HepG2 (cell line): ENCODE results near the gene SLC38A3. TPM values are rescaled to one million over a fixed set of nuclear protein-coding genes. Genes with fewer than 3 reads are reported as not detected.

Source experiments
- CAMTA2 ChIP-seq: sonication (generic); formaldehyde crosslinking; IDR thresholded peaks from 2 replicates; pipeline ENCODE4 v1.4.0; 2020; ENCODE audit warnings: mild to moderate bottlenecking, missing genetic modification reagents, borderline replicate concordance
- JUN ChIP-seq: sonication (generic); formaldehyde crosslinking; IDR thresholded peaks from 2 replicates; pipeline ENCODE4 v1.4.0; 2020; ENCODE audit warnings: mild to moderate bottlenecking, missing genetic modification reagents
- KDM2A ChIP-seq: sonication (generic); formaldehyde crosslinking; IDR thresholded peaks from 2 replicates; pipeline ENCODE4 v1.4.0; 2020; ENCODE audit warnings: low read depth, missing genetic modification reagents, borderline replicate concordance
- MXD4 ChIP-seq: IDR thresholded peaks from 2 replicates; pipeline ENCODE4 v1.6.1; 2016; ENCODE audit warnings: mild to moderate bottlenecking, missing biosample characterization, missing genetic modification reagents
- MZF1 ChIP-seq: sonication (generic); formaldehyde crosslinking; IDR thresholded peaks from 2 replicates; pipeline ENCODE4 v1.8.1; 2023; ENCODE audit warnings: mild to moderate bottlenecking, missing genetic modification reagents, borderline replicate concordance
- NFYC ChIP-seq: IDR thresholded peaks from 2 replicates; pipeline ENCODE4 v1.6.1; 2016; ENCODE audit warnings: missing genetic modification reagents, missing compliant biosample characterization
- PITX1 ChIP-seq: sonication (generic); formaldehyde crosslinking; IDR thresholded peaks from 2 replicates; pipeline ENCODE4 v1.5.1; 2020; ENCODE audit warnings: mild to moderate bottlenecking, missing genetic modification reagents
- SMAD3 ChIP-seq: sonication (generic); formaldehyde crosslinking; IDR thresholded peaks from 2 replicates; pipeline ENCODE4 v1.4.0; 2020; ENCODE audit warnings: missing genetic modification reagents
- TCF7 ChIP-seq: sonication (generic); IDR thresholded peaks from 2 replicates; pipeline ENCODE4 v1.6.1; 2016; ENCODE audit warnings: antibody characterized with exemption, low read depth
- ZBTB20 ChIP-seq: sonication (generic); formaldehyde crosslinking; IDR thresholded peaks from 2 replicates; pipeline ENCODE4 v1.8.1; 2023; ENCODE audit warnings: missing genetic modification reagents, low read depth, mild to moderate bottlenecking, borderline replicate concordance
- ZFP62 ChIP-seq: sonication (generic); formaldehyde crosslinking; IDR thresholded peaks from 2 replicates; pipeline ENCODE4 v1.4.0; 2020; ENCODE audit warnings: missing genetic modification reagents
- ZNF3 ChIP-seq: IDR thresholded peaks from 2 replicates; pipeline ENCODE4 v1.7.0; 2017; ENCODE audit warnings: inconsistent platforms
- ZNF335 ChIP-seq: sonication (generic); formaldehyde crosslinking; IDR thresholded peaks from 2 replicates; pipeline ENCODE4 v1.4.0; 2020; ENCODE audit warnings: missing genetic modification reagents
- ZNF552 ChIP-seq: sonication (generic); formaldehyde crosslinking; IDR thresholded peaks from 2 replicates; pipeline ENCODE4 v1.9.0; 2022; ENCODE audit warnings: missing genetic modification reagents, mild to moderate bottlenecking, borderline replicate concordance
- polyA plus RNA-seq, 8 experiments: library from polyadenylated mRNA; depleted of rRNA in 3 of 8; stranded (reverse) in 7 of 8; unstranded in 1 of 8; fragments of >200 nt; fragmentation: Illumina TruSeq in 4 of 8; extraction: Trizol in 4 of 8; gene quantifications; 2 replicates each; pipeline versions ENCODE4 v1.2.1 to v1.2.3, GENCODE V29; 2011 to 2016; ENCODE audit warnings: low read depth in 4 of 8, missing spikeins in 1 of 8, mixed read lengths in 1 of 8; ENCODE audit not compliant: insufficient read depth in 1 of 8
- total RNA-seq, 5 experiments: library from RNA; depleted of rRNA; stranded (reverse); fragments of >200 nt; fragmentation: Illumina TruSeq; extraction: Trizol; gene quantifications; 2 replicates each; pipeline ENCODE4 v1.2.3, GENCODE V29; 2016; ENCODE audit warnings: low read depth in 1 of 5
- TF ChIP-seq, protein P1 (sequence below): sonication (generic); formaldehyde crosslinking; IDR thresholded peaks from 2 replicates; pipeline ENCODE4 v1.8.0; 2022; ENCODE audit warnings: low read depth, missing genetic modification reagents
- TF ChIP-seq, protein P2 (sequence below): sonication (generic); formaldehyde crosslinking; IDR thresholded peaks from 2 replicates; pipeline ENCODE4 v1.4.0; 2020; ENCODE audit warnings: missing genetic modification reagents
- TF ChIP-seq, protein P3 (sequence below): IDR thresholded peaks from 2 replicates; pipeline ENCODE4 v1.6.1; 2018; ENCODE audit warnings: missing genetic modification reagents
- TF ChIP-seq, protein P4 (sequence below): sonication (generic); formaldehyde crosslinking; IDR thresholded peaks from 2 replicates; pipeline ENCODE4 v1.8.0; 2022; ENCODE audit warnings: missing genetic modification reagents, mild to moderate bottlenecking, moderate library complexity, borderline replicate concordance

The SLC38A3 gene
- total and polyA plus RNA-seq, 2 of the 13 experiments (the other 11 are each of a cell fraction or from before 2014, with no cell fraction given), result 29.8 to 164 TPM

DNA sequence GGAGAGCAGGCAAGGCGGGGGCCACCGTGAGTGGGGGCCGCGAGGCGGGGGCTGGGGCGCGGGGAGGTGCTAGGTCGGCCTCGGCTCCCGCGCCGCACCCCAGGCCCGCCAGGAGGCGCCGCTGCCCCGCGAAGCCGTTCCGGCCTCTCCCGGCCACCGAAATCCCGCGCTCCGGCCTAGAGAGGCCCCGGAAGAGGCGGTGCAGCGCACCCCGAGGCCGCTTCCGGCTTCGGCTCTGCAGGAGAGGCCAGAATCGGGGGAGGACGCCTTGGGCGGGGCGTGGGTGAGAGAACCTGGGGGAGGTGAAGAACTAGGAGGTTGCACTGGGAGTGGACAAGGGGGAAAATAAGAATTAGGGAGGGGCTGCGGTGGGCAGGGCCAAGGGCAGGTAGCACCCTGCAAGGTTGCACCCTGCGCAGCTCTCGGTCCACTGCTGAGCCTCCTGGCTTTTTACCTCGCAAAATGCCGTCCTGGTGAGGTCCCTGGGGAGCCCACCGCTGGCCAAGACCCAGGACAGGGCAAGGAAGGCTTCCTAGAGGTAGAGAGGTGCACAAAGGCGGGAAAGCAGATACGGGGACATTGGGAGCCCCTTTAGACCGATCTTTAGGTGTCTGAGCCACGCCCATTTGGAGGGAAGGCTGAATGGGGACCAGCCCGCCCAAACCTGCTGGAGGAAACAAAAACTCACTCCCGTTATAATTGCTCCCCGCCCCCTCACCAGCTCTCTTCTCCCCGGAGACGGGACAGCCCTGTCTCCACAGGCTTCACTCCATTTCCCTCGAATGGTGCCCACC lies 22.5 kb downstream of the SLC38A3 start (continued):
- TF ChIP-seq, protein P1, sequence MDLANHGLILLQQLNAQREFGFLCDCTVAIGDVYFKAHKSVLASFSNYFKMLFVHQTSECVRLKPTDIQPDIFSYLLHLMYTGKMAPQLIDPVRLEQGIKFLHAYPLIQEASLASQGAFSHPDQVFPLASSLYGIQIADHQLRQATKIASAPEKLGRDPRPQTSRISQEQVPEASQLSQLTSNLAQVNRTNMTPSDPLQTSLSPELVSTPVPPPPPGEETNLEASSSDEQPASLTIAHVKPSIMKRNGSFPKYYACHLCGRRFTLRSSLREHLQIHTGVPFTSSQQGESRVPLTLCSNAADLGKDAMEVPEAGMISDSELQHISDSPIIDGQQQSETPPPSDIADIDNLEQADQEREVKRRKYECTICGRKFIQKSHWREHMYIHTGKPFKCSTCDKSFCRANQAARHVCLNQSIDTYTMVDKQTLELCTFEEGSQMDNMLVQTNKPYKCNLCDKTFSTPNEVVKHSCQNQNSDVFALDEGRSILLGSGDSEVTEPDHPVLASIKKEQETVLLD (CRISPR knock-in tag), result no peak
- no peak for TF ChIP-seq ZNF3 (CRISPR knock-in tag)
- TF ChIP-seq, protein P2, sequence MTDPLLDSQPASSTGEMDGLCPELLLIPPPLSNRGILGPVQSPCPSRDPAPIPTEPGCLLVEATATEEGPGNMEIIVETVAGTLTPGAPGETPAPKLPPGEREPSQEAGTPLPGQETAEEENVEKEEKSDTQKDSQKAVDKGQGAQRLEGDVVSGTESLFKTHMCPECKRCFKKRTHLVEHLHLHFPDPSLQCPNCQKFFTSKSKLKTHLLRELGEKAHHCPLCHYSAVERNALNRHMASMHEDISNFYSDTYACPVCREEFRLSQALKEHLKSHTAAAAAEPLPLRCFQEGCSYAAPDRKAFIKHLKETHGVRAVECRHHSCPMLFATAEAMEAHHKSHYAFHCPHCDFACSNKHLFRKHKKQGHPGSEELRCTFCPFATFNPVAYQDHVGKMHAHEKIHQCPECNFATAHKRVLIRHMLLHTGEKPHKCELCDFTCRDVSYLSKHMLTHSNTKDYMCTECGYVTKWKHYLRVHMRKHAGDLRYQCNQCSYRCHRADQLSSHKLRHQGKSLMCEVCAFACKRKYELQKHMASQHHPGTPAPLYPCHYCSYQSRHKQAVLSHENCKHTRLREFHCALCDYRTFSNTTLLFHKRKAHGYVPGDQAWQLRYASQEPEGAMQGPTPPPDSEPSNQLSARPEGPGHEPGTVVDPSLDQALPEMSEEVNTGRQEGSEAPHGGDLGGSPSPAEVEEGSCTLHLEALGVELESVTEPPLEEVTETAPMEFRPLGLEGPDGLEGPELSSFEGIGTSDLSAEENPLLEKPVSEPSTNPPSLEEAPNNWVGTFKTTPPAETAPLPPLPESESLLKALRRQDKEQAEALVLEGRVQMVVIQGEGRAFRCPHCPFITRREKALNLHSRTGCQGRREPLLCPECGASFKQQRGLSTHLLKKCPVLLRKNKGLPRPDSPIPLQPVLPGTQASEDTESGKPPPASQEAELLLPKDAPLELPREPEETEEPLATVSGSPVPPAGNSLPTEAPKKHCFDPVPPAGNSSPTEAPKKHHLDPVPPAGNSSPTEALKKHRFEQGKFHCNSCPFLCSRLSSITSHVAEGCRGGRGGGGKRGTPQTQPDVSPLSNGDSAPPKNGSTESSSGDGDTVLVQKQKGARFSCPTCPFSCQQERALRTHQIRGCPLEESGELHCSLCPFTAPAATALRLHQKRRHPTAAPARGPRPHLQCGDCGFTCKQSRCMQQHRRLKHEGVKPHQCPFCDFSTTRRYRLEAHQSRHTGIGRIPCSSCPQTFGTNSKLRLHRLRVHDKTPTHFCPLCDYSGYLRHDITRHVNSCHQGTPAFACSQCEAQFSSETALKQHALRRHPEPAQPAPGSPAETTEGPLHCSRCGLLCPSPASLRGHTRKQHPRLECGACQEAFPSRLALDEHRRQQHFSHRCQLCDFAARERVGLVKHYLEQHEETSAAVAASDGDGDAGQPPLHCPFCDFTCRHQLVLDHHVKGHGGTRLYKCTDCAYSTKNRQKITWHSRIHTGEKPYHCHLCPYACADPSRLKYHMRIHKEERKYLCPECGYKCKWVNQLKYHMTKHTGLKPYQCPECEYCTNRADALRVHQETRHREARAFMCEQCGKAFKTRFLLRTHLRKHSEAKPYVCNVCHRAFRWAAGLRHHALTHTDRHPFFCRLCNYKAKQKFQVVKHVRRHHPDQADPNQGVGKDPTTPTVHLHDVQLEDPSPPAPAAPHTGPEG (CRISPR knock-in tag), result 0 out of 2 replicates have a peak, but pooled peaks have one; percentile 22
- peak; percentile 94 for TF ChIP-seq KDM2A (CRISPR knock-in tag)
- TF ChIP-seq, protein P3, sequence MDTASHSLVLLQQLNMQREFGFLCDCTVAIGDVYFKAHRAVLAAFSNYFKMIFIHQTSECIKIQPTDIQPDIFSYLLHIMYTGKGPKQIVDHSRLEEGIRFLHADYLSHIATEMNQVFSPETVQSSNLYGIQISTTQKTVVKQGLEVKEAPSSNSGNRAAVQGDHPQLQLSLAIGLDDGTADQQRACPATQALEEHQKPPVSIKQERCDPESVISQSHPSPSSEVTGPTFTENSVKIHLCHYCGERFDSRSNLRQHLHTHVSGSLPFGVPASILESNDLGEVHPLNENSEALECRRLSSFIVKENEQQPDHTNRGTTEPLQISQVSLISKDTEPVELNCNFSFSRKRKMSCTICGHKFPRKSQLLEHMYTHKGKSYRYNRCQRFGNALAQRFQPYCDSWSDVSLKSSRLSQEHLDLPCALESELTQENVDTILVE (CRISPR knock-in tag), result peak; percentile 92
- peak; percentile 70; the same call in 1 of the 2 replicates for TF ChIP-seq ZBTB20 (CRISPR knock-in tag)
- no peak for TF ChIP-seq JUN (CRISPR knock-in tag)
- peak; percentile 62; the same call in 1 of the 2 replicates for TF ChIP-seq PITX1 (CRISPR knock-in tag)
- no peak for TF ChIP-seq MZF1 (CRISPR knock-in tag)
- TF ChIP-seq ZNF552, result peak; percentile 34; the same call in 1 of the 2 replicates
- TF ChIP-seq MXD4 (CRISPR knock-in tag), result peak; percentile 70; the same call in 1 of the 2 replicates
- peak; percentile 89 for TF ChIP-seq SMAD3
- no peak for TF ChIP-seq CAMTA2
- TF ChIP-seq, protein P4, sequence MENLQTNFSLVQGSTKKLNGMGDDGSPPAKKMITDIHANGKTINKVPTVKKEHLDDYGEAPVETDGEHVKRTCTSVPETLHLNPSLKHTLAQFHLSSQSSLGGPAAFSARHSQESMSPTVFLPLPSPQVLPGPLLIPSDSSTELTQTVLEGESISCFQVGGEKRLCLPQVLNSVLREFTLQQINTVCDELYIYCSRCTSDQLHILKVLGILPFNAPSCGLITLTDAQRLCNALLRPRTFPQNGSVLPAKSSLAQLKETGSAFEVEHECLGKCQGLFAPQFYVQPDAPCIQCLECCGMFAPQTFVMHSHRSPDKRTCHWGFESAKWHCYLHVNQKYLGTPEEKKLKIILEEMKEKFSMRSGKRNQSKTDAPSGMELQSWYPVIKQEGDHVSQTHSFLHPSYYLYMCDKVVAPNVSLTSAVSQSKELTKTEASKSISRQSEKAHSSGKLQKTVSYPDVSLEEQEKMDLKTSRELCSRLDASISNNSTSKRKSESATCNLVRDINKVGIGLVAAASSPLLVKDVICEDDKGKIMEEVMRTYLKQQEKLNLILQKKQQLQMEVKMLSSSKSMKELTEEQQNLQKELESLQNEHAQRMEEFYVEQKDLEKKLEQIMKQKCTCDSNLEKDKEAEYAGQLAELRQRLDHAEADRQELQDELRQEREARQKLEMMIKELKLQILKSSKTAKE (CRISPR knock-in tag), result 0 out of 2 replicates have a peak, but pooled peaks have one; percentile 32
- TF ChIP-seq ZFP62, result no peak
- peak; percentile 39; the same call in 1 of the 2 replicates for TF ChIP-seq NFYC
- peak; percentile 63; the same call in 1 of the 2 replicates for TF ChIP-seq ZNF335 (CRISPR knock-in tag)
- TF ChIP-seq TCF7, result no peak; the same call in 1 of the 2 replicates
